H7 (cell line): Measurements from ENCODE around the gene WBP4. TPM values are rescaled to one million over a fixed set of nuclear protein-coding genes. Genes with fewer than 3 reads are reported as not detected.
"Not testable (repeated sequence)": the region's sequence is repeated elsewhere in the genome, so short reads cannot be mapped to it uniquely, and the experiment has no call there.

Experiments
- DNase-seq: peaks from one replicate; pipeline ENCODE4 v3.0.0; 2012
- H3K27me3 ChIP-seq: 2 replicates; pipeline ENCODE4 v1.6.0; 2011; ENCODE audit warnings: mild to moderate bottlenecking, low read length; ENCODE audit not compliant: control insufficient read depth, insufficient read depth
- H3K36me3 ChIP-seq: replicated peaks from 2 replicates; pipeline ENCODE4 v1.5.1; 2011; ENCODE audit warnings: low read length; ENCODE audit not compliant: control insufficient read depth, insufficient read depth
- H3K4me3 ChIP-seq: 2 replicates; pipeline ENCODE4 v1.5.1; 2011; ENCODE audit warnings: low read depth, mild to moderate bottlenecking, control low read depth, low read length, moderate library complexity; ENCODE audit not compliant: insufficient read depth
- total RNA-seq: library from RNA; depleted of rRNA; stranded (reverse); fragments of >200 nt; shearing (Covaris generic); gene quantifications from 2 replicates; pipeline ENCODE4 v1.2.3, GENCODE V29; 2014

WBP4 gene
- total RNA-seq, 1 experiment from 2014 or later: 6.6 TPM

DNA sequence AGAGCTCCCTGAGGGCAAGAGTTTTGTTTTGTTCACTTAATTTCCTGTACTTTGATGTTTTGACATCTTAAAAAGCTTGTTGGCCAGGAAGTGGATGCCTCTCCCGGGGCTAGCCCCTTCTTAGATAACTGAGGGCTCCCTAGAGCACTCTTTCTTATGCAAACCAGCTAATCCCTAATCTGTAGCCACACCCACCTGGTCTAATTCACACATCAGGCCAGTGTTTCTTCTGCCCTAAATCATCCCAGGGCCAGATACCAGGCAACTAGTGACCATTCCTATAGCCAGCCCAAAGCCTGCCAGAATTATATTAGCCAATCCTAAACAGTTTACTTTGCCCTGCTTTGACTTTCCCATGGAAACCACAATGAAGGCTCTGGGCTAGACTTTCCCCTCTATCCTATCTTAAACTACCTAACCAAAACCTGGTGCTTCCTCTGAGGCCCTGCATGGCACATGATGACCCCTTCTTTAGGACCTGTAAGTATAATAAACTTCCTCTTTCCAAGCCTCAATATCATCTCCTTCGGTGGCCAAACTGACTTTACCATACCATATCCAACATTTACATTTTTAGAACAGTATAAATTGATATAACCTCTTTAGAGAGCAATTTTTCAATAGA lies 24.8 kb downstream of the WBP4 start:
- H3K27me3 ChIP-seq: no peaks in the 10 kb centered on the region
- H3K4me3 ChIP-seq: no peak overlapping the region
- peak; percentile 64 for DNase-seq
- no peaks in the 10 kb centered on the region; the same call in 1 of the 2 replicates for H3K36me3 ChIP-seq

DNA sequence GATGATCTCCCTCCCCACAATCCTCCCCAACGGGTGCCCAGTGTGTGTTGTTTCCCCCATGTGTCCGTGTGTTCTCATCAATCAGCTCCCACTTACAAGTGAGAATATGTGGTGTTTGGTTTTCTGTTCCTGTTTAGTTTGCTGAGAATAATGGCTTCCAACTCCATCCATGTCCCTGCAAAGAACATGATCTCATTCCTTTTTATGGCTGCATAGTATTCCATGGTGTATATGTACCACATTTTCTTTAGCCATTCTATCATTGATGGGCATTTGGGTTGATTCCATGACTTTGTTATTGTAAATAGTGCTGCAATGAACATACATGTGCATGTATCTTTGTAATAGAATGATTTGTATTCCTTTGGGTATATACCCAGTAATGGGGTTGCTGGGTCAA lies 34.4 kb downstream of the WBP4 start:
- not testable (repeated sequence) for H3K4me3 ChIP-seq, DNase-seq, H3K36me3 ChIP-seq, H3K27me3 ChIP-seq

DNA sequence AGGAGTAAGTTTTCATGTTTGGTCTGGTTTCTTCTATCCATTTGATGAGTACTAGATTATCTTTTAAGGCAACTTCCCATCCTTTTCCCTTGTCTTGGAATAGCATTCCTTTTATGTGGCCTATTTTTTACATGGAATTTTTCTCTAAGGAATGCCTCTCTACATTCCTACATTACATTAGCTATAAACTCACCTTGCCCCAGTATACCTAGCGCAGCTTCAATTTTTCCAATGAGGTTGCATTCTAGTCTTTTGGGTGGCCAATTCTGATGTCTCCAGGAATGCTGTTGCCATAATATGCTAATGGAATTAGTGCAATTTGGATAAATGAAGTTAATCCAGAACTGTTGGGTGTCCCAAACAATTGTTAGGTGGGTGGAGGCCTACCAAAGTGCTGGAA lies 37.5 kb downstream of the WBP4 start:
- Histone ChIP-seq H3K4me3 (no peak overlapping the region), H3K36me3 (no peaks in the 10 kb centered on the region), H3K27me3 (no peaks in the 10 kb centered on the region)
- no peak for DNase-seq

DNA sequence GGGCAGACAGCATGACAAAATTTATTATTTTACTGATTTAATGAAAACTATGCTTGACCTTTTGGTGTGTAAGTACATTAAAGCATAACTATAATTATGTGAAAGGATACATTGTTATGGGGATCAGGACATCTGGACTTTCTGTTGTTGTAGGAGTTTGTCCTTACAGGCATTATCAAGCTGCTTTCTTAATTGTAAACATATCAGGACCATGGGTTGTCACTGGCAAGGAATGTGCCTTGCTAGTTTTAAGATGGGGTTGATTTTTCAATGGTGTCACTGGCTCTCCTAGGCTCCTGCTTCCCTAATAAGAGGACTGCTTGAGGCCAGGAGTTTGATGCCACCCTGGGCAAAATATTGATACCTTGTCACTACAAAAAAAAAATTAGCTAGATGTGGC lies 38.7 kb downstream of the WBP4 start:
- H3K27me3 ChIP-seq: no peaks in the 10 kb centered on the region
- DNase-seq: no peak
- H3K36me3 ChIP-seq: no peaks in the 10 kb centered on the region
- H3K4me3 ChIP-seq: no peak overlapping the region

DNA sequence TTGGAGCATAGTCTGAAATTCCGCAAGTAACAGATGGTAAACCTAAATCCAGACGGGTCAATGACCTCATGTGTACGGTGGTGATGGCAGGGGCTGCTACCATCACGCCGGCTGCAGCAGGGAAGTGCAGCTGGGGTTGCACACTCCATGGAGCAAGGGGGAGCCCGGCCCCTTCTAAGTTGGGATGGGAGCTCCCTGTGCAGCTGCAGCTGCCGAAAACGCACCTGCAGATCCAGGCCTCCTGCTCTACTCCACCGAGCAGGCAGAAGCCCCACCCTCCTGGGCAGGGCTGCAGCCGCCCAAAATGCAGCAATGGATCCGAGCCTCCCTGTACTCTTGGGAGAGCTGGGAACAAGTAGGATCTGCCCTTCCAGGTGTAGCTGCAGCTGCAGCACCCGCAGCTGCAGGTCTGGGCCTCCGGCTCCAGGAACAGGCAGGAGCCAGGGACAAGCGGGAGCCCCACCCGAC lies 45.8 kb downstream of the WBP4 start:
- H3K4me3 ChIP-seq: peak overlapping the region; percentile 21; the same call in 1 of the 2 replicates
- peak; percentile 67 for DNase-seq
- no peaks in the 10 kb centered on the region for H3K36me3 ChIP-seq
- no peaks in the 10 kb centered on the region for H3K27me3 ChIP-seq

DNA sequence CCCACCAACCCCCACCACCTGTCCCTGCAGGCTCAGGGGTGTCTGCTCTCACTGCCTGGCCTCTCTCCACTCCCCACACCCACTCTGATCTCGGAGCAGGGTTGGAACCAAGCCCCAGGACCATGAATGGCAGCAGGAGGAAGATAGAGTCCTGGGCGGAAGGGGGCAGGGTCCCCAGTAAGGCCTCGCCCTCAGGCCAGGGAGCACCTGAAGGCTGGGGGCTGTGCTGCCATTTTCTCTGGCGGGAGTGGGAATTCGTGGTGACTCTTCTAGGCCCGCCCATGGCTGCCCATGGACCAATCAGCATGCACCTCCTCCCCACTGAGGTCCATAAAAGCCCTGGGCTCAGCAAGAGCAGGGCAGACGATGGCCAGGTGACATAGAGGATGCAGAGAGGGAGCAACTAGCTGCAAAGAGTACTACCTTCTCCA lies 46.3 kb downstream of the WBP4 start:
- Histone ChIP-seq H3K36me3 (no peaks in the 10 kb centered on the region), H3K27me3 (no peaks in the 10 kb centered on the region), H3K4me3 (peak overlapping the region; percentile 21)
- DNase-seq: peak; percentile 75

DNA sequence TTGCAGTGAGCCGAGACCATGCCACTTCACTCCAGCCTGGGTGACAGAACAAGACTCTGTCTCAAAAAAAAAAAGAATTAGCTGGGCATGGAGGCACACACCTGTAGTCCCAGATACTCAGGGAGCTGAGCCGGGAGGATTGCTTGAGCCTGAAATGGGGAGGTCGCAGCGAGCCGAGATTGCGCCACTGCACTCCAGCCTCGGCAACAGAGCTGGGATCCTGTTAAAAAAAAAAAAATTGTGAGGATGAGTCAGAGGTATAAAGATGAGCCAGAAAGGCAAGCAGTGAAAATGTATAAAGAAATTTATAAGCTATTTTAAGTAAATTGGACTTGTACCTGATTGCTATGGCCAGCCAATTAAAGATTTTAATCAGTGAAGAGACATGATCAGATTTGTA lies 50.1 kb downstream of the WBP4 start:
- H3K4me3 ChIP-seq: no peak overlapping the region
- DNase-seq: no peak
- H3K27me3 ChIP-seq: no peaks in the 10 kb centered on the region
- no peaks in the 10 kb centered on the region for H3K36me3 ChIP-seq

DNA sequence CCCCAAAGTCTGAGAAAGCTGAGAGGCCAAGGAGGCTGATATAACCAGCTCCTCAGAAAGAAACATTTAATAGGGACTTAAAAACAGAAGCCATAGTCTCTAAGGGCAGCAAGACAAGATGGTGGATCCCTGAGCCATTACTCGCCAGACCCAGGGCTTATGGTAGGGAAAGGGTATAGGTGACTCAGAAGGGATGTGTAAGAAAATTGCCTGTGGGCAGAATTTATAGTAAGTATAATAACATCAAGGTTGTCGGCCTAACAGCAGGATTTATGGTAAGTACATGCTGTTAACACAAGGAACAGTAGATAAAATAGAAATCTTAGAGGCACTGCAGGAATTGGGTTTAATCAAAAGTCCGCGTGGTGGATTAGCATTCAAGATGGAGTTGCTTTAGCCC lies 56.6 kb downstream of the WBP4 start:
- DNase-seq: no peak
- Histone ChIP-seq H3K4me3 (no peak overlapping the region), H3K27me3 (no peaks in the 10 kb centered on the region), H3K36me3 (no peaks in the 10 kb centered on the region)

DNA sequence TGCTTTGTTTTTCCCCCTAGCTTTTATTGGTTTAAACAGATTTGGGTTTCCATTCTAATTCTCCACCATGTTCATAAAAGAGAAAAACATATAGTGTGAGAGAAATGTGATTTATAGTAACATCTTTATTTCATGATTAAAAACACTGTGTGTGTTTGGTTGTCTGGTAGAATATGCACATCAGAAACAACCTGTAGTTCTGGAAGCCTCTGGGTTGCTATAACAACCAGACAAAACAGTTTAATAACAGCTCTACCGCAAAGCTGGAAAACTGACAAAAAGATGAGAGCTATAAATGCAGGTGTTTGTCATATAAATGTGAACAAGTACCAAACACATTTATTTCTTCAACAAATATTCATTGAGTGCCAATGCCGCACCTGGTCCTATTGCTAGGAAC lies 61.5 kb downstream of the WBP4 start:
- DNase-seq: no peak

DNA sequence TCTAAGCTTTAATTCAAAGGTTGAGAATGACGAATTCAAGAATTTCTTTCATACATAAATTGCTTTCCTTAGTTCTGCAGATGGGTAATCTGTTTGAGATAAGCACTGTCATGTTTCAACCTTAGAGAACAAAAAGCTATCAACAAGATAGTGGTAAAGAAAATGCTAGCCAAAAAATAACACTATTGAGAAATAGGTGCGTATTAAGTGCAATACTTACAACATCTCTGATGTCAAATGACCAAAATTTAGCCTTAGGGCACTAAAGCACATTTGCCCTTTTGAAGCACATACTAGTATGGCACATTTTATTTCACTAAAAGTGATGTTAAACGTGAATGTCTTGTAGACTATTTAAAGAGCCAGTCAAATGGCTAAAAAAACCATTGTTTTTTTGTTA lies 66.4 kb downstream of the WBP4 start:
- Histone ChIP-seq H3K36me3 (no peaks in the 10 kb centered on the region), H3K4me3 (no peak overlapping the region), H3K27me3 (no peaks in the 10 kb centered on the region)
- no peak for DNase-seq

More for the DNA sequence above, 61.5 kb downstream of the WBP4 start:
- H3K4me3 ChIP-seq: no peak overlapping the region
- H3K36me3 ChIP-seq: no peaks in the 10 kb centered on the region
- H3K27me3 ChIP-seq: no peaks in the 10 kb centered on the region

DNA sequence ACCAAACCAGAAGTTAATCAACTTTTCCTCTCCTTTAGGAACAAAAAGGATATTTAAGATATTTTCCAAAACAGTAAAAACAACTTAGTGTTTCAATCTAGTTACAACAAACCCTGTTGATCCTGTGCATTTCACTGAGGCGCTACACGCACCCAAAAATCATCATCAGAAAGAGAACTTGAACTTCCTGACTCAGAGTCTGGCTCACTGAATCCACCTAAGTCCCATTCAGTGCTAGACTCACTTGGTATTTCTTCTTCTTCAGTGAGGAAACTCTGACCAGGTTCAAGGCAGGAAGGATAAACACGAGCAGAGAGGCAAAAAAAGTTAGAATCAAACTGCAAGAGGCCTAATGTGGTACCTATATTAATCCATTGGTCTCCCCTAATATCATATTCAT lies 69.0 kb downstream of the WBP4 start:
- no peak for DNase-seq
- H3K27me3 ChIP-seq: no peaks in the 10 kb centered on the region
- no peak overlapping the region; the same call in 1 of the 2 replicates for H3K4me3 ChIP-seq

DNA sequence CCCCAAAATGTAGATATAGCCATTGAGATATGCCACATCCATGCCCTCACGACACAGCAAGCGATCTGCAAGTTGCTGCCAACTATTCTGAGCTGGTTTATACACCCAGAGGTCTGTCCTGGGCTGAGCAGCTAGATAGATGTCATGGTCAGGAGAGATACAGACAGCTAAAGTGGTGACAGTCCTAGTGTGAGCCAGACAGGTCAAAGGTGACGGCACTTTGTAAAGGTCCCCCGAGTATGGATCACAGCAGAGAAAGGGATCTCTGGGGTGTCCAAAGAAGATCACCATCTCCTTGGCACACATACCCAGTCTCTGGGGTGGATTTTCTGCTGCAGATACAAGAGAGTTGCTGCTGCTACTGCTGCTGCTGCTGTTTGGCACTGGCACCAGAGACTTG lies 69.9 kb downstream of the WBP4 start:
- not testable (repeated sequence) for H3K4me3 ChIP-seq, DNase-seq

More for the DNA sequence above, 69.0 kb downstream of the WBP4 start:
- no peaks in the 10 kb centered on the region for H3K36me3 ChIP-seq

DNA sequence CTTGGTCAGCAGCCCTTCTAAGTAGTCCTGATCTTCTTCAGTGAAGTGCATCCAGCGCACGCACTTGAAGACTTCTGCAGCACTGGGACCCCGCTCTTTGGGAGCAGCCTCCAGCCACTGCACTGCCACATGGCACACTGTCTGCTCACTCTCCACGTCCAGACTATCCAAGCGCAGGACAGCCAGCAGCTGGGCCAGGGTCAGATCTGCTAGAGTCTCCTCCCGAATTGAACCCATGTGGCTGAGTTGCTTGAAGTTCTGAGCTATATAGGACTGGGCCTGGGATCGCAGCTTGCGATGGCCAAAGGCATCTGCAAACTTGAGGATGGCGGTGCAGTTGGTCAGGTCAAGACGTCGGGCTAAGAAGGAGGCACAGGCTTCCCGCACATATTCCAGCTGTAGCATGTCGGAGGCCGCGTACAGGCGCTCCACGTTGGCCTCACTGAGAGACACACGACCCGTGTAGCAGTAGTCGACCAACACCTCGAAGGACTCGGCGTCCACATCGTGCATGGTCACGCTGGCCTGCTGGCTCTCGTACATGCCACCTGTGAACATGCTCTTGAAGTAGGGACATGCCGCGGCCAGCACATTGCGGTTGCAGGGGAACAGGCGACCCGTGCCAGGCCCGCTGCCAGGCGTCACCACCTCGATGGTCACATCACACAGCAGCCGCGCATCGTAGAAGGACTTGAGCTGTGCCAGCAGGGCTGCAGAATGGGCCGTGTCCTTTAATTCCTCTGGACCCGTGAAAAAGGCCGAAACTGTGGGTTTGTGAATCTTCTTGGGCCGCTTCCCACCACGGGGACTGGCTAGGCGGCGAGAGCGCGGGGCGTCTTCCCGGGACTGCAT lies 70.6 kb downstream of the WBP4 start:
- peak overlapping the region; percentile 86 for H3K4me3 ChIP-seq
- H3K36me3 ChIP-seq, DNase-seq, H3K27me3 ChIP-seq: not testable (repeated sequence)

More for the DNA sequence above, 69.9 kb downstream of the WBP4 start:
- H3K36me3 ChIP-seq, H3K27me3 ChIP-seq: not testable (repeated sequence)

DNA sequence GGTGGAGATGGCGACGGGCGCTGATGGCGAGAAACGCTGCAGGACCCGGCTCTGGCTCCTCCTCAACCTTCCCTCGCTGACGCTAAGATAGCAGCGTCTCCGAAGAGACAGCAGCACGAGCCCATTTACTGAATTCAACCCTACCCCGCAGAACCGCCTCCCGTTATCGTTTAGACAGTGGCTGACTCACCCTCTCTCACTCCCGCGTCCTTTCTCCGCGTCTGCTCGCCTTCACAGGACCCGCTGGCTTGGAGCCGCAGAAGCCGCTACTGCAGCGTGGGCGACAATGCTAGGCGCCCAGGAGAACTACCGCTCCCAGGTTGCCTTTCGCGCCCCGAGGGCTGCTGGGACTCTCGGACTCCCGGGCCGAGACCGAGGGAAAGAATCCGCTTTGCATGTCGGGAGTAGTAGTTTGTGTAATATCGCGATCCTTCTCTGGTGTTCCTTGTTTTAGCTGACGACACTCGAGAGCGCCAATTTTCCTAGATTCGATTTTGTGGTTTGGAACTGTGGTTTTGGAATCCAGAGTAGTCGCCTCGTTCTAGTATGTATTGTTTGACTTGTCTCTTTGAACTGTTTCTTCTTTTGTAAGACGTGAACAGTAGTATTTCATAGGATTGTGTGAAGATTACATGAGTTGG lies 71.3 kb downstream of the WBP4 start, which contains the start of gene KBTBD6:
TSS of gene KBTBD6 (minus strand) at position 291 of the 641 bp plus-strand sequence. CDS start 291 bp downstream, outside the sequence.
- DNase-seq: peak; percentile 86
- peak within 1 kb of the TSS; percentile 86 for H3K4me3 ChIP-seq
- no peaks in the 10 kb centered on the region for H3K36me3 ChIP-seq
- no peaks in the 10 kb centered on the region for H3K27me3 ChIP-seq
